Skeletal muscle cell (primary cell): ENCODE measurements around the gene OTOP2.

Experiments used
- DNase-seq: peaks from one replicate; pipeline ENCODE4 v3.0.0-alpha.2; 2010; ENCODE audit warnings: low read depth
- H3K4me3 ChIP-seq: 2 replicates; pipeline ENCODE4 v1.5.1; 2011; ENCODE audit warnings: low read depth, mild to moderate bottlenecking, control low read depth, low read length, moderate library complexity

Gene OTOP2

GRCh38 chr17:74947041-74947754 lies 23.1 kb downstream of the OTOP2 start:
- H3K4me3 ChIP-seq: no peak overlapping the region
- no peak for DNase-seq

- no peak overlapping the region for H3K4me3 ChIP-seq
- no peak for DNase-seq
Measured at GRCh38 chr17:74949455-74950115, 25.5 kb downstream of the OTOP2 start.

GRCh38 chr17:74950207-74950606 lies 26.1 kb downstream of the OTOP2 start:
- no peak overlapping the region for H3K4me3 ChIP-seq
- no peak for DNase-seq

GRCh38 chr17:74951065-74951464 lies 27.0 kb downstream of the OTOP2 start:
- DNase-seq: no peak
- no peak overlapping the region for H3K4me3 ChIP-seq

- no peak overlapping the region for H3K4me3 ChIP-seq
- no peak for DNase-seq
Measured at GRCh38 chr17:74951680-74952421, 27.8 kb downstream of the OTOP2 start.

- no peak for DNase-seq
- H3K4me3 ChIP-seq: no peak overlapping the region
Measured at GRCh38 chr17:74952431-74953133, 28.5 kb downstream of the OTOP2 start.

GRCh38 chr17:74953134-74953687 lies 29.1 kb downstream of the OTOP2 start:
- no peak for DNase-seq
- H3K4me3 ChIP-seq: no peak overlapping the region

GRCh38 chr17:74954115-74954514 lies 30.0 kb downstream of the OTOP2 start:
- H3K4me3 ChIP-seq: no peak overlapping the region
- no peak for DNase-seq

- DNase-seq: no peak
- no peak overlapping the region for H3K4me3 ChIP-seq
Measured at GRCh38 chr17:74954665-74955421, 30.8 kb downstream of the OTOP2 start.

- no peak overlapping the region for H3K4me3 ChIP-seq
- no peak for DNase-seq
Measured at GRCh38 chr17:74956093-74956492, 32.0 kb downstream of the OTOP2 start.

GRCh38 chr17:74957935-74958740 lies 34.1 kb downstream of the OTOP2 start:
- no peak for DNase-seq
- H3K4me3 ChIP-seq: no peak overlapping the region

- DNase-seq: no peak
- H3K4me3 ChIP-seq: no peak overlapping the region
Measured at GRCh38 chr17:74959826-74960515, 35.9 kb downstream of the OTOP2 start.

GRCh38 chr17:74960570-74961342 lies 36.7 kb downstream of the OTOP2 start:
- no peak overlapping the region for H3K4me3 ChIP-seq
- no peak for DNase-seq

- peak; percentile 39 for DNase-seq
- no peak overlapping the region for H3K4me3 ChIP-seq
Measured at GRCh38 chr17:74961657-74962350, 37.7 kb downstream of the OTOP2 start.

- no peak overlapping the region for H3K4me3 ChIP-seq
- DNase-seq: no peak
Measured at GRCh38 chr17:74962622-74963394, 38.7 kb downstream of the OTOP2 start.

GRCh38 chr17:74963656-74964055 lies 39.6 kb downstream of the OTOP2 start:
- no peak overlapping the region for H3K4me3 ChIP-seq
- DNase-seq: no peak
